Activated CD8-positive, alpha-beta memory T cell treated with anti-CD3 and anti-CD28 coated beads for 36 hours (primary cell): Measurements from ENCODE around the gene DNAJC1. TPM values are rescaled to one million over a fixed set of nuclear protein-coding genes. Genes with fewer than 3 reads are reported as not detected.

Experiments
- CTCF ChIA-PET: fragments of 350-600 bp; sonication (Branson Sonifier 250); formaldehyde crosslinking; loops from one replicate; lab custom pipeline; 2021; ENCODE audit warnings: antibody characterized with exemption; lab: Charles Lee
- POLR2A ChIA-PET: fragments of 350-600 bp; sonication (Branson Sonifier 250); formaldehyde crosslinking; loops from one replicate; lab custom pipeline; 2021; ENCODE audit warnings: antibody characterized with exemption; lab: Charles Lee
- total RNA-seq, 2 experiments: library from RNA; stranded (reverse); gene quantifications; one replicate each; pipeline ENCODE4 v1.2.3, GENCODE V29; 2021

Gene DNAJC1
- total RNA-seq, 2 experiments from 2014 or later, result 29.4 to 30.1 TPM

- CTCF ChIA-PET, result no interaction called here
- POLR2A ChIA-PET, result no interaction called here
These were observed 249.0 kb downstream of the DNAJC1 start for GRCh38 chr10:21754410-21755011.

GRCh38 chr10:21753497-21754270 is 249.8 kb downstream of the DNAJC1 start:
- ChIA-PET CTCF (interaction anchor here (0.6 kb wide), 1 partner anchor 28 kb away, joined by 3 read pairs; no protein-coding TSS in a partner anchor), POLR2A (no interaction called here)

- CTCF ChIA-PET, result no interaction called here
These were observed 251.9 kb downstream of the DNAJC1 start for GRCh38 chr10:21751341-21752310.

GRCh38 chr10:21750424-21750823 is 253.1 kb downstream of the DNAJC1 start:
- ChIA-PET CTCF (no interaction called here), POLR2A (no interaction called here)

More at GRCh38 chr10:21751341-21752310, 251.9 kb downstream of the DNAJC1 start:
- POLR2A ChIA-PET, result no interaction called here

GRCh38 chr10:21749788-21750187 is 253.7 kb downstream of the DNAJC1 start:
- CTCF ChIA-PET, result no interaction called here
- POLR2A ChIA-PET, result no interaction called here

GRCh38 chr10:21747809-21748208 is 255.7 kb downstream of the DNAJC1 start:
- CTCF ChIA-PET, result no interaction called here
- POLR2A ChIA-PET, result no interaction called here

- POLR2A ChIA-PET, result no interaction called here
- CTCF ChIA-PET, result no interaction called here
These were observed 257.4 kb downstream of the DNAJC1 start for GRCh38 chr10:21746118-21746517.

- ChIA-PET POLR2A (no interaction called here), CTCF (no interaction called here)
These were observed 259.3 kb downstream of the DNAJC1 start for GRCh38 chr10:21744223-21744622.

- CTCF ChIA-PET, result interaction anchor here (1.2 kb wide), 1 partner anchor 11 kb away, joined by 3 read pairs; no protein-coding TSS in a partner anchor
- POLR2A ChIA-PET, result no interaction called here
These were observed 260.7 kb downstream of the DNAJC1 start for GRCh38 chr10:21742740-21743412.

GRCh38 chr10:21740989-21741388 is 262.5 kb downstream of the DNAJC1 start:
- CTCF ChIA-PET, result no interaction called here
- POLR2A ChIA-PET, result no interaction called here

- ChIA-PET POLR2A (no interaction called here), CTCF (no interaction called here)
These were observed 266.4 kb downstream of the DNAJC1 start for GRCh38 chr10:21737106-21737505.

- CTCF ChIA-PET, result interaction anchor here (1.2 kb wide), 1 partner anchor 238 kb away, joined by 4 read pairs; no protein-coding TSS in a partner anchor
- POLR2A ChIA-PET, result no interaction called here
These were observed 269.8 kb downstream of the DNAJC1 start for GRCh38 chr10:21733710-21734109.

GRCh38 chr10:21732067-21732772 is 271.3 kb downstream of the DNAJC1 start:
- CTCF ChIA-PET, result interaction anchor here (0.6 to 1.5 kb wide), 5 partner anchors 9 to 239 kb away, joined by 3 to 10 read pairs (median 3); no protein-coding TSS in a partner anchor
- POLR2A ChIA-PET, result no interaction called here

- ChIA-PET CTCF (no interaction called here), POLR2A (no interaction called here)
These were observed 274.9 kb downstream of the DNAJC1 start for GRCh38 chr10:21728618-21729017.

- POLR2A ChIA-PET, result no interaction called here
- CTCF ChIA-PET, result no interaction called here
These were observed 275.9 kb downstream of the DNAJC1 start for GRCh38 chr10:21727452-21728168.

GRCh38 chr10:21726601-21727225 is 276.8 kb downstream of the DNAJC1 start:
- ChIA-PET CTCF (no interaction called here), POLR2A (no interaction called here)

GRCh38 chr10:21724687-21725367 is 278.7 kb downstream of the DNAJC1 start:
- POLR2A ChIA-PET, result no interaction called here

More at GRCh38 chr10:21724687-21725367, 278.7 kb downstream of the DNAJC1 start:
- CTCF ChIA-PET, result interaction anchor here (0.6 to 0.7 kb wide), 3 partner anchors 29 to 876 kb away, joined by 3 to 5 read pairs (median 3); no protein-coding TSS in a partner anchor
